Stimulated activated CD8-positive, alpha-beta memory T cell treated with anti-CD3 and anti-CD28 coated beads, Interleukin-12 subunit alpha, Interleukin-12 subunit beta, amount 100 ng/mL, for 4 hours (primary cell): ENCODE data around the gene ZNF768.
A peak's percentile ranks its signal among the peaks of the same experiment; 100 is the strongest.
"Not testable (repeated sequence)": the region's sequence is repeated elsewhere in the genome, so short reads cannot be mapped to it uniquely, and the experiment has no call there.

Experiments
- DNase-seq: peaks from one replicate; pipeline ENCODE4 v3.0.0-alpha.2; 2020; ENCODE audit warnings: low read depth

ZNF768 gene

DNA sequence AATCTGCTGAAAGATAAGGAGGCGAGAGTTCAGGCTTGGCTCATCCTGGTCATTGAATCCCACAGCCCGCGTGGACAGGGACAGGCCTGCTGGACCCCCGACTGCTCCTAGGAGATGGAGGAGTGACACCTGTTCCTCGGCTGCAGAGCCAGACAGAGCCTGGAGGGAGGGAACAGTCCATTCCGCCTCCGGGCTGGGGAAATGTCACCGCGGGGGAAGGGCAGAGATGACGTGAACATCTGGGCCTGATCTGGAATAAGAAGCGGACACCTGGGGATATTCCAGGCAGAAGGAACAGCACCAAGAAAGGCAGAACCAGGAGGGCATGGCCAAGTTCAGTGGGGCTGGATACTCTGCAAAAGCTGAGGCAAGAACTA lies 6.8 kb upstream of the ZNF768 start:
- no peak for DNase-seq

DNA sequence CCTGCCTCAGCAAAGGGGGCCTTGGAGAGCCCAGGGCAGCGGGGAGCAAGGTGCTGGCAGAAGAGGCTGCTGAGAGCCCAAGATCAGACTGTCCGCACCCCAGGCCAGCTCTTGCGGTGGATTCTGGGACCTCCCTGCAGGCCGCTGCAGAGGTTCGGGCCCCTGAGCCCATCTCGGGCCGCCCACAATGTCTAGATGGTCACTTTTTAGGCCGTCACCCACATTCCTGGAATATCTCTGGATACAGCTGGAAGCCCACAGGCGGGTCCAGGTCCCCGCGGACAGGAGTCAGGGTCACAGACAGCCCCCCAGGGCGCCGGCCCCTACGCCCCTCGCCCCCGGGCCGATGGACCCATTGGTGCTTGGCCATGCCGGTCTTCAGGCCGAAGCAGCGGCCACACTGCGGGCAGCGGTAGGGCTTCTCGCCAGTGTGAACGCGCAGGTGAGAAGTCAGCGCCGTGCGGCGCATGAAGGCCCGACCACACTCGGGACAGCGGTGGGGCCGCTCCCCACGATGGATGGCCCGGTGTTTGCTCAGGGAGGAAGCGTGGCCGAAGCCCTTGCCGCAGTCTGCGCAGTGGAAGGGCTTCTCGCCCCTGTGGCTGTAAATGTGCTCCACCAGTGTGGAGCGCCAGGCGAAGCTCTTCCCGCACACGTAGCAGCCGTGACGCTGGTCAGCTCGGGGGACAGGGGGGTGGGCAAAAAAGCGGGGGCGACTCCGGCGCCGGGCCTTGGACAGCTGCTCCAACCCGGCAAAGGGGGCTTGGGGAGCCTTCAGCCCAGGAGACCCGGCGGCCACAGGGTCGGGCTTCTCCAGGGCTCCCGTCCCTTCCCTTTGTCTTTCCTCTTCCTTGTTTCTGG lies 6.1 kb upstream of the ZNF768 start:
- no peak for DNase-seq

DNA sequence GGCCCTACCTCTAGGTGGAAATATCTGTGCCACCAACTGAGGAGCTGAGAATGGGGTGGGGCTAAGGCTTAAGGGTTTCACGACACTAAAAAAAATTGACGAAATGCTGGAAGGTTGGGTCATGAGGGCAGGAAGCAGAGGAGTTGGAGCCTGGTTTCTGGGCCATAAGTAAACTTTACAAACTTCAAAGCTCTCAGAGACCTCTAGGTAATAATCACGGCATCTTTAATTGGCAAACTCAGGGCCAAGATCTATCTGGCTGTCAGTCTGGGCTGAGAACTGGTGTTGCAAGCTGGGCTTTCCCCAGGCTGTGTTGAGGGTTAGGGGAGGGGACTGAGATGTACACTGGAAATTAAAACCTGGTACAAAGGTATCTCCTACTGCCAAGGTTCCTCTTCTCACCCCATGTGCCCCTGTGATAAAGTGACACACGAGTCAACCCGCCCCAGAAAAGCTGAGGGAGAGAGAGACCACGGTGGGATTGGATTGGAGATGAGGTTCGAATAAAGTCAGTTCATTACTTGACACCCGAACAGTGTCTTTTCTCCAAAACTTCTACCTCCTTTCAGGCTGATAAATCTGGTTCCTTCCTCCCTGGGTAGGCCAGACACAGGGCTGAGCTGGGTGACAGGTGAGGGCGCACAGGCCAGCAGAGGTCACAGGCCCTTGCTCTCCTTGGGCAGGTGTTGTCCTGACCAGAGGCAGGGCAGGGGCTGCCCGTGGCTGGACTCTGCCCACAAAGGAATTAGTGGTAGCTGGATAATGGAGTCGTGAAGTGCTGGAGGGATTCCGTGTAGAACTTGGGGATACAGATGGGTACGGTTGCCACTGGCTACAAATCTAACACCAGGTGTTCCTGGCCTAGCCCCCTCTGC lies 4.0 kb upstream of the ZNF768 start:
- DNase-seq, result no peak

DNA sequence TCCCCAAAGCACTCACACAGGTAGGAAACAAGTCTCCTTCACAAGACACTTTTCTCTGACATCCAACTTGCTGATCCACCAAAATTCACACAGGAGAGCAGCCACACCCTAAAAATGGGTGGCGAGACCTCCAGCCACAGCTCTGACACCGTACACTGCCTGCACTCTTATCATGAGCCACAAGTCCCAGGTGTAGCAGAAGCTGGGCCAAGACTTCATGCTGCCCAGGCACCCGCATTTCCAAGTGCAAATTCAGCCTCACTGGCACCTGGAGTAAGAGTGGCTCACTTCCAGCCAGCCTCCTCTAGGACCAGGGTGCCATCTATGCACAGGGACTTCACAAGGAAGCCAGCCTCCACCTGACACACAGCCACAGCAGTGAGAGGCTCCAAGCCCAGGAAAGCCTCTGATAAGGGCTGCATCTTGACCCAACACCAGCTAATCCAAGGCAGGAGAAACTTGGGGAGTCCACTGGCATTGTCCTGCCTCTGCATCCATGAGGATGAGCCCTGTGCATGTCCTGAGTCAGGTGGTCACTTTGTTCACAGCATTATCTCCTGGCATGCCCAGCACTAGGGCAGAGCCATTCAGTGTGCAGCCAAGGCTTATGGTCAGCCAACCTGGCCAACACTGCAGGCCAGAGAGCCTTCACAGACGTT lies 2.6 kb upstream of the ZNF768 start:
- DNase-seq, result no peak

DNA sequence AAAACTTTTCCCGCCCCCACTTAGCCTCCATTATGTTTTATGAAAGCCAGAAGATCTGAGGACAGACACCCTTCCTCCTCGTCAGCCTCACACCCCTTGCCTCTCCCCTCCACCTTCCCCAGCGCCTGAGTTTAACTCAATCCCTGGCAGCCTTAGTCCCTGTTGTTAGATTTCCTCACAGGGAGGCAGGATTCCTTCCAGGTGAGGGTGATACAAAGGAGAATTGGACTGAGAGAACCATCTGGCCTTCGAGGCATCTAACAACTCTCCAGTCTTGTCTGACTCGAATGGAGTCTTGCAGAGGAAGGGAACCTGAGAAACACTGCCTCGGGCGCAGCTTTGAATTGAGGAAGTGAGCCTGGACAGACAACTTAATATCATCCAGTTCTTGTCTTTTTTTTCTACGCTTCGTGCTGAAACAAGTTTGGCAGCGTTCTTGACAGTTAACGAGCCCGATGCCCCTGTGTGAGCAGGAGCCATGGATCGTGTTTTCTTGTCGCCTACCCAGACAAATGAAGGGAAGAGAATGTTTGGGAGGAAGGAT lies 1.3 kb upstream of the ZNF768 start:
- no peak for DNase-seq

DNA sequence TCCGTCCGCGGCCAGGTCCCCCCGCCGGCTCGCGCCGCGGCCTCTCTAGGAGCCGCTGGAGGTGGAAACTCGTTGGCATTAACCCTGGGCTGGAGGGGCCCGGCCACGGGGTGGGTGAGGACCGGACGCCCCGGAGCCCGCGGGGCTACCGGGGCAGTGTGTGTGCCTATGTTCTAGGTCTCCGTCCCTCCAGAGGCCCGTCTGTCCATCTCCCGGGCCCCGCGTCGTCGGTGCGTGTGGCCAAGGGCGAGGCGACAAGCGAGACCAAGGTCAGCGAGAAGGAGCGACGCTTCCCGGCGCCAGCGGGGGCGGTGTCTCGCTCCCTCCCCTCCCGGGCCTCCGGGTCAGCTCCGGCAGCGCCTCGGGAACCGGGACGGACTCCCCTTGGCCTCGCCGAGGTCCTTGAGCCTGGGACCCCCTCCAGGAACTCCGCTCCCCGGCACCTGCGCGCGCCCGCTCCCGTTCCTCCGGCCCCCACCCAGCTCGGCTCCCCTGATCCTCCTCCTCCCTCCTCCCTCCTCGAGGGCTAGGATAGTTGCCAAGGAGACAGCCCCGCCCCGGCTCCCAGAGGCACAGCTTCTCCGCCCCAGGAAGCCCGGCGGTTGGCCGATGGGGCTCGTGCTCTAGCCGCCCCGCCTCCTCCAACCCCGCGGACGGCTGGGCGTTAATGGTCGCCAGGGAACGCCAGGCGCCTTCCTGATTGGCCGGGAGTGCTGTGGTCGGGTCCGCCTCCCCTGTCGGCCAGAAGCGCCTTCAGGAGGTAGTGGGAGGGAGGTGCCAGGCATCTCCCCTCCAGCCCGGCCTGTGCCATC lies 663 bp upstream of the ZNF768 start:
- DNase-seq, result peak; percentile 83

DNA sequence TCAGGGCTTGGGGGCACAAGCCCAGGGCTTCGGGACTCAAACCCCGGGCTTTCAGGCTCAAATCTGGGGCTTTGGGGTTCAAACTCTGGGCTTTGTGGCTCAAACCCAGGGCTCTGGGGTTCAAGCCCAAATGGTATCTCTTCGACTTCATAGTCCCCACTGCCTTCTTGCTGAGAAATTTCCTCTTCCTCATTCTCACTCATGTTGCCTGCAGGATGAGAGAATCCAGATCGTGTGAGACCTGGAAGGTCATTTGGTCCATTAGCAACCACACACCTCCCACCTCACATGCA lies 576 bp downstream of the ZNF768 start:
- no peak for DNase-seq

DNA sequence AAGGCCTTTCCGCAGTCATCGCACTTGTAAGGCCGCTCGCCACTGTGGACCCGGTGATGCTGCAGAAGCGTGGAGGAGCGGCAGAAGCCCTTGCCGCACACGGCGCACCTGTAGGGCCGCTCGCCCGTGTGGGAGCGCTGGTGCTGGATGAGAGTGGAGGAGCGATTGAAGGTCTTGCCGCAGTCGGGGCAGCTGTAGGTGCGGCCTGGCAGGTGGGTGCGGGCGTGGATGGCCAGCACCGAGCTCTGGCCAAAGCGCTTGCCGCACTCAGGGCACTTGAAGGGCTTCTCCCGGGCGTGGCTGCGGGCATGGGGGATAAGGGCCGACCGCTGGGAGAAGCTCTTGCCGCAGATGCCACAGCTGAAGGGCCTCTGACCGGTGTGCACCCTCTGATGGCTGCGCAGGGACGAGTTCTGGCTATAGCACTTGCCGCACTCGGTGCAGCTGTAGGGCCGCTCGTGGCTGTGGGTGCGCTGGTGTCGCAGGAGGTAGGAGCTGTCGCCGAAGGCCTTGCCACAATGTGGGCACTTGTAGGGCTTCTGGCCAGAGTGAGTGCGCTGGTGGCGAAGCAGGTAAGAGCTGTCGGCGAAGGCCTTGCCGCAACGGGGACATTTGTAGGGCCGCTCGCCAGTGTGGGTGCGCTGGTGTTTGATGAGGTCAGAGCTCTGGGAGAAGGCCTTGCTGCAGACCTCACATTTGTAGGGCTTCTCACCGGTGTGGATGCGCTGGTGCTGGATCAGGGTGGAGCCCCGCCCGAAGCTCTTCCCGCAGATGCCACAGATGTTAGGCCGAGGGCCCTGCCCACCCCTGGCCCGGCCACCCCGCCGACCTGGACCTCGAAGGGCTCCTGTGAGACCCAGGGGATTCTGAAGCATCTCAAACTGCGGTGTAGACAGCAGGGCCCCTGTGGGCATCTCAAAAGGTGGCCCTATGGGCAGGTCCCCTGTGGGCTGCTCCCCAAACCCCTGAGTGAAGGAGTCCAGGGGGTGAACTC lies 1.5 kb downstream of the ZNF768 start:
- DNase-seq, result no peak

DNA sequence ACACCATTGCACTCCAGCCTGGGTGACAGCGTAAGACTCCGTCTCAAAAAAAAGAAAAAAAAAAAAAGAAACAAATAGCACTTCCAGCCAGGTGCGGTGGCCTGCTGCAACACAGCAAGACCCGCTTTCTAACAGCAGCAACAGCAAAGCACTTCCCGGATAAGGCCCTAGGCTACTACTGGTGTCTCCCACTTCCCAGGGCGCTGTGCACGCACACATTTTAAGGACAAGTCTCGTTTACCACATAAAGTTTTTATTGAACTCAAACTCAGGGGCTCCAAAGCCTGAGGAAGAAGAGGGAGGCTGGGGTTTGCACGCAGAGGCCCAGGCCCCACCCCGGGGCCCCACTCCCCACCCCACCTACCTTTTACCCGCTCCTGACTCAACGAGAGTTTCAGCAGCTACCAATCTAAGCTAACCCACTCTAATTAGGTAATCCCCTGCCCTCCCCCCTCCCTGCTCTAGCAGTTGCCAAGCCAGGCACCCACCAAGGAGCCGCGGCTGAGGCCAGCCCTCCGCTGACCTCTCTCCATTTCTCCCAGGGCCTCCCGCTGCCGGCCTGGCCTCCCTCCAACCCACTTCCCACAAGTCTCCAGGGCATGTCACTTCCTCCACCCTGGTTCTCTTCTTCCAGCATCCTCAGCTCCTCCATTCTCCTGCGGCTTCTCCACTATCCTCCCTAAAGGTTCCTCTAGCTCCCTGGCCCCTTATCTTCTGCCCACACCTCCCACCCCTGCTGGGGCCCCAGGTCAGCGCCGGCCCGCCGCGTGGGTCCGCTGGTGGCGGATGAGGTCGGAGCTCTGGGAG lies 2.4 kb downstream of the ZNF768 start:
- DNase-seq, result no peak

DNA sequence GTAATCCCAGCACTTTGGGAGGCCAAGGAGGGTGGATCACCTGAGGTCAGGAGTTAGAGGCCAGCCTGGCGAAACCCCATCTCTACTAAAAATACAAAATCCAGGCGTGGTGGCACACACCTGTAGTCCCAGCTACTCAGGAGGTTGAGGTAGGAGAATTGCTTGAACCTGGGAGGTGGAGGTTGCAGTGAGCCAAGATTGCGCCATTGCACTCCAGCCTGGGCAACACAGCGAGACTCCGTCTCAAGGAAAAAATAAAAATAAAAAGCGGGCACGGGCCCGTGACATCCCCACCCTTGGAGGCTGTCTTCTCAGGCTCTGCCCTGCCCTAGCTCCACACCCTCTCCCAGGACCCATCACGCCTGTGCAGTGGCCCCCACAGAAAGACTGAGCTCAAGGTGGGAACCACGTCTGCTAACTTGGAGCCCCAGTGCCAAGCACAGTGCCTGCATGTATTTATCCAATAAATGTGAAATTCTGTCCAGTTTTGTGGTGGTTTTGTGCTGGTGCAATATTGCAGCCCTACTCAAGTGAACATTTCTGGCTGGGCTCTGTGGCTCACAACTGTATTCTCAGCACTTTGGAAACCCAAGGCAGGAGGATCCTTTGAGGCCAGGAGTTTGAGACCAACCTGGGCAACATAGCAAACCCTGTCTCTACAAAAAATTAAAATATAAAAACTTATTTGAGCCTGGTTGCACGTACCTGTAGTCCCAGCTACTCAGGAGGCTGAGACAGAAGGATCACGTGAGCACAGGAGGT lies 3.5 kb downstream of the ZNF768 start:
- DNase-seq, result not testable (repeated sequence)

DNA sequence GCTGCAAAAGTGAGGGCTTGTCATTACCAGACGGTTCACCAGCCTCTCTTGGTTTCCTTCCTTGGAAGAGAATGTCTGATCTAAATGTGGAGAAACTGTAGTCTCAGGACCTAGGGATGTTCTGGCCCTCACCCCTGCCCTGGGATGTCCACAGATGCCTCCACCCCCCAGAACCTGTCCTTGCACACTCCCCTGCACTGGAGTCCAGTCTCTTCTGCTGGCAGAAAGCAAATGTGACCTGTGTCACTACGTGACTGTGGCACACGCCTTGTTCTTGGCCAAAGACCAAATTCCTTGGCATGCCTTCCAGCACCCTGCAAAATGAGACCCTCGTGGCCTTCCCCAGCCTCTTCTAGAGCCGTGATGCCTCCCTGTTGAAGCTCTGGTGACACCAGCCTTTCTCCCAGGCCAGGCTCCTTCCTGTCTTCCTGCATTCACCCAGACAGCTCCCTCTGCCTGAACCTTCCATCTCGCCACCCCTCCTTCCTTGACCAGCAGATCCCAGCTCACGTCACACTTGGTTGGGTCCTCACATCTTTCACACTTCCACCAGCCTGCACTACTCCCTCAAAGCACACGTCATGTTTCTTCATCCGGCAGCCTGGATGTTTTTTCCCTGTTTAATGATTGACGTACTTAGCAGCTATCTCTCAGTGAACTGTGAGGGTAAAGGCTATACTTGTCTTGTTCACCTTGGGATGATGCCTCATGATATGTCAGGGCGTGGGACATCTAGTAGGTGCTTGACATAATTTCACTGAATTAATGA lies 4.3 kb downstream of the ZNF768 start:
- no peak for DNase-seq

DNA sequence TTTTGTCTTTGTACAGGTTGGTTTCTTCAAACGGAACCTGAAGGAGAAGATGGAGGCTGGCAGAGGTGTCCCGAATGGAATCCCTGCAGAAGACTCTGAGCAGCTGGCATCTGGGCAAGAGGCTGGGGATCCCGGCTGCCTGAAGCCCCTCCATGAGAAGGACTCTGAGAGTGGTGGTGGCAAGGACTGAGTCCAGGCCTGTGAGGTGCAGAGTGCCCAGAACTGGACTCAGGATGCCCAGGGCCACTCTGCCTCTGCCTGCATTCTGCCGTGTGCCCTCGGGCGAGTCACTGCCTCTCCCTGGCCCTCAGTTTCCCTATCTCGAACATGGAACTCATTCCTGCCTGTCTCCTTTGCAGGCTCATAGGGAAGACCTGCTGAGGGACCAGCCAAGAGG lies 4.9 kb downstream of the ZNF768 start:
- no peak for DNase-seq

DNA sequence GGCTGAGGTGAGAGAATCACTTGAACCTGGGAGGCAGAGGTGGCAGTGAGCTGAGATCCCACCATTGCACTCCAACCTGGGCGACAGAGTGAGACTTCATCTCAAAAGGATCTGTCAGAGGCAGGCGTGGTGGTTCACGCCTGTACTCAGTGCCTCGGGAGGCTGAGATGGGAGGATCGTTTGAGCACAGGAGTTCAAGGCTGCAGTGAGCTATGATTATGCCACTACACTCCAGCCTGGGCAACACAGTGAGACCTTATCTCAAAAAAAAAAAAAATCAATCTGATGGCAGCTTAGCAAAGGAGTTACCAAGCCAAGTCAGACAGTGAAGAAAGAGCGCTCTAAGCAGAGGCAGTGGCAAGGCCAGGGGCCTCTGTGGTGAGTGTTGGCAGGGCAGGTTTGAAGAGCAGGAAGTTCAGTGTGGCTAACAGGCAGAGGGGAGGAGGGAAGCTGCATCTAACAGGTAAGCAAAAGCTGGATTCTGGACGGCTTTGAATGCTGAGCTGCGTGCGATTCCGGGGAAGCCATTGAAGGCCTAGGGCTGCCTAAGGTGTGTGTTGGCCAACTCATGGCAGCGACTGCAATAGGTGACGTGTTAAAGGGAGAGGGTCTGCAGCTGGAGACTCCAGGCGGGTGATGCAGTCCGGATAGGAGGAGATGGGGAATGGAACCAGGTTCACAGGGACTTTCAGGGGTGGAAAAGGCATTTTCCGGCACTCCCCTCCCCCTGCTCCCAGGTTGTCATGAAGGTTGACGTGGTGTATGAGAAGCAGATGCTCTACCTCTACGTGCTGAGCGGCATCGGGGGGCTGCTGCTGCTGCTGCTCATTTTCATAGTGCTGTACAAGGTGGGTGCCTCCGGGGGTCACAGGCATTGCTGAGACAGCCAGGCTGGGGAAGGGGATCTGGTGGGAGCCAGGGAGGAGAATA lies 7.0 kb downstream of the ZNF768 start:
- no peak for DNase-seq

DNA sequence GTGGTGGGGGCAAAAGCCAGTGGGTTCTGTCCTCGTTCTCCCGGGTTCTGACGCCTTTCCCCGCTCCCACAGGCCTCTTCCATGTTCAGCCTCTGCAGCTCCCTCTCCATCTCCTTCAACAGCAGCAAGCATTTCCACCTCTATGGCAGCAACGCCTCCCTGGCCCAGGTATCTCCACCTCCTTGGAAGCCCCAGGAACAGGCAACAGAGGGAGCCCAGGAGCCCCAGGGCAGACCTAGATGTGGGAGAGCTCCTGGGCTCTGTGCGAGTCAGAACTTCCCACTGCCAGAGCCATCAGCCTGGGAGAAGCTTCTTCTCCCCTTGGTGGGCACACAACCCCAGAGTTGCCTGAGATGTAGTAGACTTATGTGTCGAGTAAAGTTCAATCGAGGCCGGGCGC lies 7.8 kb downstream of the ZNF768 start:
- no peak for DNase-seq

DNA sequence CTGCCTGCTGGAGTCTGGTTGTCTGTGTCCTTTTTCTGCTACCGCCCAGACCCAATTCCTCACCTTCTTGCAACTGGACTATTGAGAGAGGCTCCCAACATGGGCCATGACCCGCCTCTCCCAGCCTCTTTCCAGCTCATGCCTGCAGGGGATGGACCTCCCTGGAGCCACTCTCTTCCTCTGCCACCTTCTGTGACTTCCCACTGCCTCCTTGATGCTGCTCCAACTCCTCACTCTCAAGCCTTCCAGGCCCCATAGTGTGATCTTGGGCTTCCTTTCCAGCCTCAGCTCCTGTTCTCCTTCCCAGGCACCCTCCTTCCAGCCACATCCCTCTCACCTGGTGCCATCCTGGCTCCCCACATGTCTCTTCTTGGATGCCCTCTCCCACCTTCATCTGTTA lies 11.1 kb downstream of the ZNF768 start:
- no peak for DNase-seq

DNA sequence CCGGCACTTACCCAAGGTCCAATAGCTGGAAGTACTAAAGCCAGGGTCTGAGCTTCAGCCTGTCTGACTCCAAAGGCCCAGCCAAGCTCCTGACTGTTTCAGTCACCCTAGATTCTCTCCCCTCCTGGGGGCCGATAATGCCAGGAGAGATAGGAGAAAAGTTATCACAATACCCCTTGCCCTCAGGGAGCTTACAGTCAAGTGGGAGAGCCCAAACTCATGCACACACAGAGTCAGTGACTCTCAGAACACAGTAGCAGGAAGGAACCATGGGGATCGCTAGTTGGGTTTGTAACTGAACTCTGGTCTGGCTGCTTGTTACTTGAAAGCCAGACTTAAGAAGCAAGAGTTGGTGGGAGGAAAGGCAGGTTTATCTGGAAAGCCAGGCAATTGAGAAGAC lies 14.9 kb downstream of the ZNF768 start:
- no peak for DNase-seq

DNA sequence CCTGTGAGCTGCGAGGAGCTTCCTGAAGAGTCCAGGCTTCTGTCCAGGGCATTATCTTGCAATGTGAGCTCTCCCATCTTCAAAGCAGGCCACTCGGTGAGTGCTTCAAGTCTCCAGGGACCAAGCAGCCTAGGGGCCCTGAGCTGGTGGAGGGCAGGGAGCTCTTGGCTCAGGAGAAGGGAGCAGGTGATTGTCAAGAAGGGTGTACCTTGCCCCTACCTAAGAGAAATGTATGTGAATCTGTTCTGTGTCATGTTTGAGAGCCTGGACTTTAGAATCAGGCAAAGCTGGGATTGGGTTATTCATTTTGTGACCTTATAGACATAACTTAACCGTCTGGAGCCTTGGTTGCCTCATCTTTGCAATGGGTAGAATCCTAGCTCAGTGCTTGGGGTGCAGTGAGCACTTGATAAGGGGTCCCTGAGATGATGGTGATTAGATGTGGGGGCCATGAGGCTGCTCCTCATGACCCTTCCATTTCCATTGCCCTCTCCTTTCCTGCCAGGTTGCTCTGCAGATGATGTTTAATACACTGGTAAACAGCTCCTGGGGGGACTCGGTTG lies 15.9 kb downstream of the ZNF768 start:
- no peak for DNase-seq
